ENCODE results near the gene ATP10B. TPM values are rescaled to one million over a fixed set of nuclear protein-coding genes. Genes with fewer than 3 reads are reported as not detected.
"Not testable (repeated sequence)": the region's sequence is repeated elsewhere in the genome, so short reads cannot be mapped to it uniquely, and the experiment has no call there.

The ATP10B gene
- total RNA-seq, 1 experiment from 2014 or later = 0.11 TPM

DNA sequence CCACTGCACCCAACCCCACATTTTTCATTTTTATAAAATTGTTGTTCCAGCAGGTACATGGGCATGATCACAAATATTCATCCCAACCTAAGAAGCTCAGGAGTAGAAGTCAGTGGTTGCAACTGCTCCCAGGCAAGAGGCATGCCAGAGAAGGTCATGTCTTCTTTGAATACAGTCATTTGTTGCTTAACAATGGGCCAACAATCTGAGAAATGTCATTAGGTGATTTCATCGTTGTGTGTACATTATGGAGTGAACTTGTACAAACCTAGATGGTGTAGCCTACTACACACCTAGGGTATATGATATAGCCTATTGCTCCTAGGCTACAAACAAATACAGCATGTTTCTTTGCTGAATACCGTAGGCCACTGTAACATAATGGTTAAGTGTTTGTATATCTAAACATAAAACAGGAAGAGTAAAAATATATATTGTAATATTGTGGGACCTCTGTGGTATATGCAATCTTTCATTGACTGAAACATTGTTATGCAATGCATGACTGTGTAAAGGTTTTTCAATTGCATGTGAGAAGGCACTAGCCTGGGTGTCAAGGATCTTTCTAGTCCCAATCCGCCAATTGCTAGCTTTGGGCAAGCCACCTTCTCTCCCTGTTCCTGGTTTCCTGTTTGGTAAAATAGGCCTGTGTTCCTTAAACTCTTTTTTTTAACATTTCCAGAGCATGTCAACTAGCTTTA, 27.6 kb downstream of the ATP10B start (continued):
- TF ChIP-seq HMGXB4 (CRISPR knock-in tag; IDR thresholded peaks at IDR 0.05) (no peak), NFYB (CRISPR knock-in tag; conservative IDR thresholded peaks at IDR 0.05; ENCODE audit: low read depth) (no peak), TEAD1 (CRISPR knock-in tag; IDR thresholded peaks at IDR 0.05) (no peak), TP53 (CRISPR knock-in tag; IDR thresholded peaks at IDR 0.05) (no peak), GABPB1 (CRISPR knock-in tag; IDR thresholded peaks at IDR 0.05) (no peak)
- TF ChIP-seq, protein P1, sequence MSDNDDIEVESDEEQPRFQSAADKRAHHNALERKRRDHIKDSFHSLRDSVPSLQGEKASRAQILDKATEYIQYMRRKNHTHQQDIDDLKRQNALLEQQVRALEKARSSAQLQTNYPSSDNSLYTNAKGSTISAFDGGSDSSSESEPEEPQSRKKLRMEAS (CRISPR knock-in tag; IDR thresholded peaks at IDR 0.05) = no peak

- DNase-seq (ENCODE audit: low spot score); CTCF ChIA-PET; ATAC-seq; H3K4me3 Mint-ChIP-seq; H3K27ac Mint-ChIP-seq; POLR2A ChIA-PET; H3K4me1 Mint-ChIP-seq: not testable (repeated sequence)
- peaks cover 13% of the 10 kb centered on the region for H3K27me3 Mint-ChIP-seq (ENCODE audit: low read depth)
- peaks cover 58% of the 10 kb centered on the region for H3K9me3 Mint-ChIP-seq
- peaks cover 28% of the 10 kb centered on the region for H3K36me3 Mint-ChIP-seq
Measured at GRCh38 chr5:160812996-160813395, 39.0 kb downstream of the ATP10B start.

GRCh38 chr5:160805376-160805775, 46.6 kb downstream of the ATP10B start:
- Mint-ChIP-seq H3K27me3 (ENCODE audit: low read depth) (no peaks in the 10 kb centered on the region), H3K9me3 (no peaks in the 10 kb centered on the region), H3K4me1 (0 out of 2 replicates have a peak, but pooled peaks cover under 1% of the 10 kb centered on the region), H3K27ac (no peak overlapping the region), H3K36me3 (no peaks in the 10 kb centered on the region), H3K4me3 (no peak overlapping the region)
- ChIA-PET CTCF (no interaction called here), POLR2A (no interaction called here)
- ATAC-seq (no peak), DNase-seq (ENCODE audit: low spot score) (no peak)
- TF ChIP-seq FOXJ3 (CRISPR knock-in tag; IDR thresholded peaks at IDR 0.05; ENCODE audit: borderline replicate concordance) (no peak), FOXP4 (CRISPR knock-in tag; IDR thresholded peaks at IDR 0.05) (no peak), AFF4 (CRISPR knock-in tag; IDR thresholded peaks at IDR 0.05; ENCODE audit: borderline replicate concordance) (no peak), SP1 (CRISPR knock-in tag; conservative IDR thresholded peaks at IDR 0.05) (no peak), ZNF219 (CRISPR knock-in tag; IDR thresholded peaks at IDR 0.05; ENCODE audit: borderline replicate concordance) (no peak), IRF2 (CRISPR knock-in tag; IDR thresholded peaks at IDR 0.05; ENCODE audit: borderline replicate concordance, low read depth) (no peak), TP53 (CRISPR knock-in tag; IDR thresholded peaks at IDR 0.05) (no peak), TEAD4 (CRISPR knock-in tag; IDR thresholded peaks at IDR 0.05) (no peak), ZBTB21 (CRISPR knock-in tag; IDR thresholded peaks at IDR 0.05; ENCODE audit: borderline replicate concordance) (no peak), ZNF512 (CRISPR knock-in tag; IDR thresholded peaks at IDR 0.05; ENCODE audit: borderline replicate concordance) (no peak), TEAD1 (CRISPR knock-in tag; IDR thresholded peaks at IDR 0.05) (no peak), JUN (CRISPR knock-in tag; IDR thresholded peaks at IDR 0.05) (no peak), HMGXB4 (CRISPR knock-in tag; IDR thresholded peaks at IDR 0.05) (no peak)
- TF ChIP-seq, protein P1 (CRISPR knock-in tag; IDR thresholded peaks at IDR 0.05) = no peak

Data from WTC11 (cell line).